GM19438 (cell line): ENCODE results near the gene GUCY1A1.

Experiments used
- ATAC-seq: cut with Tn5 transposase; IDR thresholded peaks from one replicate; pipeline ENCODE4 v1.9.1; 2021; ENCODE audit warnings: low read depth; ENCODE audit not compliant: unreplicated experiment

Gene GUCY1A1

DNA sequence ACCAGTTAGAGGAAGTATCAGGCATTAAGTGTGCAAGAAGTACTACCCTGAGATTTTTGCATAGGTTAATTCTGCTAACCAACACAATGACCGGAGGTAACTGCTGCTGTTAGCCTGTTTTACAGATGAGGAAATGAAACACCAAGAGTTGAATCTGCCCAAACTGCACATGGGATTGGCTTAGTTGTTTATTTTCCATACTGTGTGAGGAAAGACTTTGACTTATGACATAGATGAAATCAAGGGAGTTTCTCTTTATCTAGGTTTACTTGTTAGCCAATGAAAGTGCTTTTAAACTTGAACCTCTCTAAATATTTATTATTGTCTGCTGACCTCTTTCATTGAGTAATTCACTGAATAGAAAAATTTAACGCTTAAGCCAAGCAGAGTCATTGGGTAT lies 102.4 kb downstream of the GUCY1A1 start:
- ATAC-seq, result no peak

DNA sequence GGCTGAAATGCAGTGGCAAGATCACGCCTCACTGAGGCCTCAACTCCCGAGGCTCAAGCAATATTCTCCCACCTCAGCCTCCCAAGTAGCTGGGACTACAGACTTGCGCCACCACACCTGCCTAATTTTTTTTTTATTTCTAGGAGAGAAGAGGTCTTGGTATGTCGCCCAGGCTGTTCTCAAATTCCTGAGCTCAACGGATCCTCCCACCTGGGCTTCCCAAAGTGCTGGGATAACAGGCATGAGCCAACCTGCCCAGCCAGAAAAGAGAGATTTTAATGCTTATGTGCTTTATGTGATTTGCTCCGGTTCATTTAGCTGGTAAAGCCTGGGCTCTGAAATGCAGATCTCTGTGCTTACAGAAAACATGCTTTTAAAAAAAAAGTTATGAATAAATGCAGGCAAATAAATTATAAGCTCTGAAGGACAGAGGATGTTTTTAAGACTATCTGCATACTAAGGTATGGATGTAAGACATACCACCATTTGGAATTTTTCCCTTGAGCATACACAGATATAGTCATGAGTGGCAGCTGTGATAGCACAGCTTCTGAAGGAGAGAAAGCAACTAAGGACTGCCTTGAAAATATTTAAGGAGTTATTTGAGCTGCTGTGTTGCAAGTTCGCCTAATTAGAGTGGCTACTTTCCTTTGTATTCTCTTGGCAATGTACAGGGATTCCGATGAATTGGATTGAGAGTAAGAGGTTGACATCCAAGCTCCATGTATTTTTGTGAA lies 106.0 kb downstream of the GUCY1A1 start:
- ATAC-seq, result no peak

DNA sequence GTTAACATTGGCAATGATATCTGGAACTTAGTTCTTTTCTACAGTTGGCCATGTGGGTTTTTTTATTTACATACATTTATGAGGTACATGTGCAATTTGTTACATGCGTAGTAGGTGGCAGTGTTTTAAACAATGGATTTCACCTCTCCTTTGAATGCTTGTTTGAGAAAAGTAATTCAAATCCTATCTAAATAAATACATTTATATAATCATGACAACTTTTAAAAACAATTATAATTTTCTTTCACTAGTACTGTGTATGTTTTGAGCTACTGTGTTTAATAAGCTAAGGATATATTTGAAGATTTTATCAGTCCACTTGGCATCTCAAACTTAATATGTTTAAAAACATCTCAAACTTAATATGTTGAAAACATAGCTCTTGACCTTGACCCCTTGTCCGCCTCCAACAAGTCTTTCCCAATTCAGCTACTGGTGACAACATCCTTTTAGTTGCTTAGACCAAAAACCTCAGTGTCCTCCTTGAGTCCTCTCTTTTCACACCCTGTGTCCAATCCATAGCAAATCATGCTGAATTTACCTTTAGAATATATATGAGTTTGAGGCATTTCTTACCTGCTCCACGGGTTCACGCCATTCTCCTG lies 106.7 kb downstream of the GUCY1A1 start:
- no peak for ATAC-seq

GRCh38 chr4:155774033-155774432 lies 107.4 kb downstream of the GUCY1A1 start:
- no peak for ATAC-seq

GRCh38 chr4:155777971-155778735 lies 111.5 kb downstream of the GUCY1A1 start:
- no peak for ATAC-seq

GRCh38 chr4:155780775-155781174 lies 114.1 kb downstream of the GUCY1A1 start:
- ATAC-seq, result no peak

- ATAC-seq, result no peak
Observed at GRCh38 chr4:155781249-155781831, 114.7 kb downstream of the GUCY1A1 start.
